Subcutaneous abdominal adipose tissue (tissue), 5 donors: Measurements from ENCODE around the gene PLBD2.

ENCODE experiments used
- H3K27ac ChIP-seq: one replicate; pipeline ENCODE4 v1.7.0; 2013; ENCODE audit warnings: low read depth, mild to moderate bottlenecking, inconsistent platforms, low read length, moderate library complexity
- H3K27me3 ChIP-seq, 5 donors: one replicate each; pipeline ENCODE4 v1.7.0; 2013; ENCODE audit warnings: low read length in 5 of 5, inconsistent platforms in 1 of 5; ENCODE audit not compliant: control insufficient read depth in 5 of 5, insufficient read depth in 4 of 5
- H3K36me3 ChIP-seq, 5 donors: one replicate each; pipeline ENCODE4 v1.7.0; 2013; ENCODE audit warnings: low read length in 5 of 5; ENCODE audit not compliant: control insufficient read depth in 5 of 5, insufficient read depth in 5 of 5
- H3K4me1 ChIP-seq, 5 donors: one replicate each; pipeline ENCODE4 v1.7.0; 2013; ENCODE audit warnings: low read length in 5 of 5, mild to moderate bottlenecking in 3 of 5, moderate library complexity in 1 of 5; ENCODE audit not compliant: control insufficient read depth in 5 of 5, insufficient read depth in 5 of 5
- H3K4me3 ChIP-seq, 5 donors: one replicate each; pipeline ENCODE4 v1.7.0; 2013; ENCODE audit warnings: low read length in 5 of 5, low read depth in 1 of 5
- H3K9ac ChIP-seq, 5 donors: one replicate each; pipeline ENCODE4 v1.7.0; 2013; ENCODE audit warnings: low read length in 5 of 5, mild to moderate bottlenecking in 4 of 5, moderate library complexity in 3 of 5
- H3K9me3 ChIP-seq, 5 donors: one replicate each; pipeline ENCODE4 v1.7.0; 2013; ENCODE audit warnings: low read length in 5 of 5; ENCODE audit not compliant: control insufficient read depth in 5 of 5
- donor health status: healthy.
- donor health status: healthy.
- donor health status: healthy.
- donor health status: healthy.
- donor health status: healthy.

PLBD2 gene

GRCh38 chr12:113322343-113322742 lies 36.0 kb upstream of the PLBD2 start:
- Histone ChIP-seq H3K9me3 (peaks cover 0 to 8% (median 0%) of the 10 kb centered on the region in 5 donors), H3K36me3 (peaks cover 9 to 50% (median 42%) of the 10 kb centered on the region in 5 donors), H3K27ac (no peak overlapping the region), H3K4me1 (peaks cover 3 to 18% (median 16%) of the 10 kb centered on the region in 5 donors), H3K9ac (no peak overlapping the region), H3K4me3 (no peak overlapping the region), H3K27me3 (no peaks in the 10 kb centered on the region)

- peak overlapping the region; percentile 72 for H3K27ac ChIP-seq
- no peaks in the 10 kb centered on the region for H3K27me3 ChIP-seq
- peaks cover 0 to 37% (median 18%) of the 10 kb centered on the region in 5 donors for H3K36me3 ChIP-seq
- no peak overlapping the region for H3K4me3 ChIP-seq
- H3K9ac ChIP-seq = no peak overlapping the region
- H3K4me1 ChIP-seq = peaks cover 3 to 28% (median 22%) of the 10 kb centered on the region in 5 donors
- peaks cover 0 to 8% (median 0%) of the 10 kb centered on the region in 5 donors for H3K9me3 ChIP-seq
Observed at GRCh38 chr12:113325916-113326315, 32.5 kb upstream of the PLBD2 start.

GRCh38 chr12:113326775-113327395 lies 31.5 kb upstream of the PLBD2 start:
- Histone ChIP-seq H3K27ac (peak overlapping the region; percentile 72), H3K4me3 (no peak overlapping the region), H3K9ac (peak overlapping the region in 2 of 5 donors; percentile 20 to 41), H3K36me3 (peaks cover 0 to 43% (median 20%) of the 10 kb centered on the region in 5 donors), H3K27me3 (no peaks in the 10 kb centered on the region), H3K9me3 (peaks cover 0 to 2% (median 0%) of the 10 kb centered on the region in 5 donors), H3K4me1 (peaks cover 3 to 28% (median 22%) of the 10 kb centered on the region in 5 donors)

- H3K9ac ChIP-seq = no peak overlapping the region
- H3K9me3 ChIP-seq = no peaks in the 10 kb centered on the region
- peaks cover 4 to 38% (median 31%) of the 10 kb centered on the region in 5 donors for H3K4me1 ChIP-seq
- H3K27ac ChIP-seq = no peak overlapping the region
- no peaks in the 10 kb centered on the region for H3K27me3 ChIP-seq
- peaks cover 0 to 40% (median 17%) of the 10 kb centered on the region in 5 donors for H3K36me3 ChIP-seq
- H3K4me3 ChIP-seq = no peak overlapping the region
Observed at GRCh38 chr12:113328368-113328889, 30.0 kb upstream of the PLBD2 start.

GRCh38 chr12:113329022-113329790 lies 29.2 kb upstream of the PLBD2 start:
- no peaks in the 10 kb centered on the region for H3K27me3 ChIP-seq
- no peaks in the 10 kb centered on the region for H3K9me3 ChIP-seq
- H3K27ac ChIP-seq = no peak overlapping the region
- H3K4me3 ChIP-seq = no peak overlapping the region
- peaks cover 4 to 46% (median 39%) of the 10 kb centered on the region in 5 donors for H3K4me1 ChIP-seq
- H3K9ac ChIP-seq = no peak overlapping the region
- peaks cover 0 to 40% (median 17%) of the 10 kb centered on the region in 5 donors for H3K36me3 ChIP-seq

GRCh38 chr12:113329791-113330417 lies 28.5 kb upstream of the PLBD2 start:
- H3K4me3 ChIP-seq = no peak overlapping the region
- H3K9ac ChIP-seq = no peak overlapping the region
- H3K27ac ChIP-seq = no peak overlapping the region
- no peaks in the 10 kb centered on the region for H3K27me3 ChIP-seq
- peaks cover 4 to 53% (median 44%) of the 10 kb centered on the region in 5 donors for H3K4me1 ChIP-seq
- H3K36me3 ChIP-seq = peaks cover 0 to 40% (median 17%) of the 10 kb centered on the region in 5 donors
- H3K9me3 ChIP-seq = no peaks in the 10 kb centered on the region

- no peak overlapping the region for H3K27ac ChIP-seq
- H3K9me3 ChIP-seq = no peaks in the 10 kb centered on the region
- H3K4me1 ChIP-seq = peaks cover 4 to 58% (median 48%) of the 10 kb centered on the region in 5 donors
- H3K27me3 ChIP-seq = no peaks in the 10 kb centered on the region
- H3K9ac ChIP-seq = no peak overlapping the region
- H3K4me3 ChIP-seq = no peak overlapping the region
- peaks cover 0 to 40% (median 17%) of the 10 kb centered on the region in 5 donors for H3K36me3 ChIP-seq
Observed at GRCh38 chr12:113330505-113330904, 27.9 kb upstream of the PLBD2 start.

- H3K9me3 ChIP-seq = no peaks in the 10 kb centered on the region
- peaks cover 2 to 45% (median 29%) of the 10 kb centered on the region in 5 donors for H3K4me1 ChIP-seq
- H3K4me3 ChIP-seq = peak overlapping the region; percentile 38 to 95 (median 84)
- H3K27me3 ChIP-seq = no peaks in the 10 kb centered on the region
- H3K36me3 ChIP-seq = peaks cover 0 to 40% (median 17%) of the 10 kb centered on the region in 5 donors
- H3K27ac ChIP-seq = peak overlapping the region; percentile 11
- peak overlapping the region in 4 of 5 donors; percentile 19 to 55 (median 46) for H3K9ac ChIP-seq
Observed at GRCh38 chr12:113332688-113333417, 25.5 kb upstream of the PLBD2 start.

GRCh38 chr12:113333418-113333750 lies 25.0 kb upstream of the PLBD2 start:
- H3K4me3 ChIP-seq = peak overlapping the region; percentile 38 to 95 (median 84)
- H3K36me3 ChIP-seq = peaks cover 0 to 40% (median 17%) of the 10 kb centered on the region in 5 donors
- H3K9ac ChIP-seq = peak overlapping the region in 2 of 5 donors; percentile 43 to 48
- H3K9me3 ChIP-seq = no peaks in the 10 kb centered on the region
- peak overlapping the region; percentile 11 for H3K27ac ChIP-seq
- H3K27me3 ChIP-seq = no peaks in the 10 kb centered on the region
- H3K4me1 ChIP-seq = peaks cover 2 to 45% (median 29%) of the 10 kb centered on the region in 5 donors
